Measurements from ENCODE around the gene ATP2B3.

Gene ATP2B3

DNA sequence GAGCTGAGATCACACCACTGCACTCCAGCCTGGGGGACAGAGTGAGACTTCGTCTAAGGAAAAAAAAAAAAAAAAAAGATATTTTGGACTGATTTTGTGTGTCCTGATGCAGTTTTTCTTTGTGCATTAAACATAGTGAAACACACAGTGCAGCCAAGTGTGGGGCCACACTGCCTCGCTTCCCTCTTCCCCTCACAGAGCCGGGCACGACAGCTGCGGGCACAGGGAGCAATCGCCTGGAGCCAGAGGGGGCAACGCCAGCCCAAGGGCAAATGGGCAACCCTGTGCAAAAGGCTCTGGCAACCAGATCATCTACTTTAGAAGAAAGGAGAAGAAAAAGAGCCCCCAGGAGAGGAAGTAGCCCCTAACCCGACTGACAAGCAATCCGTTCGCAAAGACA lies 95.0 kb downstream of the ATP2B3 start:
- TF ChIP-seq EZH2phosphoT487 (conservative IDR thresholded peaks at IDR 0.05; ENCODE audit: low read length): no peak
- TF ChIP-seq, protein P1, sequence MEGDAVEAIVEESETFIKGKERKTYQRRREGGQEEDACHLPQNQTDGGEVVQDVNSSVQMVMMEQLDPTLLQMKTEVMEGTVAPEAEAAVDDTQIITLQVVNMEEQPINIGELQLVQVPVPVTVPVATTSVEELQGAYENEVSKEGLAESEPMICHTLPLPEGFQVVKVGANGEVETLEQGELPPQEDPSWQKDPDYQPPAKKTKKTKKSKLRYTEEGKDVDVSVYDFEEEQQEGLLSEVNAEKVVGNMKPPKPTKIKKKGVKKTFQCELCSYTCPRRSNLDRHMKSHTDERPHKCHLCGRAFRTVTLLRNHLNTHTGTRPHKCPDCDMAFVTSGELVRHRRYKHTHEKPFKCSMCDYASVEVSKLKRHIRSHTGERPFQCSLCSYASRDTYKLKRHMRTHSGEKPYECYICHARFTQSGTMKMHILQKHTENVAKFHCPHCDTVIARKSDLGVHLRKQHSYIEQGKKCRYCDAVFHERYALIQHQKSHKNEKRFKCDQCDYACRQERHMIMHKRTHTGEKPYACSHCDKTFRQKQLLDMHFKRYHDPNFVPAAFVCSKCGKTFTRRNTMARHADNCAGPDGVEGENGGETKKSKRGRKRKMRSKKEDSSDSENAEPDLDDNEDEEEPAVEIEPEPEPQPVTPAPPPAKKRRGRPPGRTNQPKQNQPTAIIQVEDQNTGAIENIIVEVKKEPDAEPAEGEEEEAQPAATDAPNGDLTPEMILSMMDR (IDR thresholded peaks at IDR 0.05; ENCODE audit: insufficient read depth, low read length, poor library complexity, severe bottlenecking): no peak
- no peak overlapping the region for H3K4me3 ChIP-seq (ENCODE audit: insufficient read depth, low read length, poor library complexity, severe bottlenecking)
- H4K20me1 ChIP-seq (ENCODE audit: low read depth, low read length): no peaks in the 10 kb centered on the region
- H3K9me2 ChIP-seq (replicated peaks; ENCODE audit: insufficient read depth, low read length): no peaks in the 10 kb centered on the region
- H3K36me3 ChIP-seq (ENCODE audit: low read length): no peaks in the 10 kb centered on the region
- H3K27ac ChIP-seq (ENCODE audit: low read depth, low read length): no peak overlapping the region
- no peak overlapping the region for H2AFZ ChIP-seq (ENCODE audit: low read depth, low read length, severe bottlenecking)
- no peak overlapping the region for H3K9ac ChIP-seq (ENCODE audit: low read length)
- H3K9me3 ChIP-seq (ENCODE audit: insufficient read depth, low read length): no peaks in the 10 kb centered on the region
- no peaks in the 10 kb centered on the region for H3K27me3 ChIP-seq (ENCODE audit: low read length)
- no peaks in the 10 kb centered on the region for H3K79me2 ChIP-seq (ENCODE audit: insufficient read depth, low read length)
- no peak overlapping the region for H3K4me2 ChIP-seq (ENCODE audit: low read depth, low read length, poor library complexity, severe bottlenecking)
- no peaks in the 10 kb centered on the region for H3F3A ChIP-seq (ENCODE audit: insufficient read depth)

DNA sequence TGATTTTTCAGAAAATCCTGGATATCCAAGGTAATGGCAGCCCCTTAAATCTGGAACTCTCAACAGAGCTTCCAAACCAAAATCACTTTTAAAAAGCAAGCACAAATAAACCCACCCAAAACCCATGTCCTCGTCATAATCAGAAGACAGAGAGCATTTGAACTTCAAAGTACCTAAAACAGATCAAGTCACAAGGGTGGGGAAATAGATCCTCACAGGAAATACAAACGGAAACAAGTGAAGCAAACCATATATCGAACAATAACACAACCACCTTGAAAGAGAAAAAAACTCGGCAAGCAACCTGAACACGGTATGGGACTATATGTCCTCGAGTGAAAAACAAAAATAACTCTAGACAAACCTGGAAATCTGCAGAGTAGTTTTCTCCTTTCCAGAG lies 97.4 kb downstream of the ATP2B3 start:
- H4K20me1 ChIP-seq (ENCODE audit: low read depth, low read length): no peaks in the 10 kb centered on the region
- no peak overlapping the region for H3K27ac ChIP-seq (ENCODE audit: low read depth, low read length)
- H3K4me2 ChIP-seq (ENCODE audit: low read depth, low read length, poor library complexity, severe bottlenecking): no peak overlapping the region
- no peak overlapping the region for H3K4me3 ChIP-seq (ENCODE audit: insufficient read depth, low read length, poor library complexity, severe bottlenecking)
- H3K9me2 ChIP-seq (replicated peaks; ENCODE audit: insufficient read depth, low read length): no peaks in the 10 kb centered on the region
- no peaks in the 10 kb centered on the region for H3K79me2 ChIP-seq (ENCODE audit: insufficient read depth, low read length)
- no peaks in the 10 kb centered on the region for H3K27me3 ChIP-seq (ENCODE audit: low read length)
- no peak overlapping the region for H3K9ac ChIP-seq (ENCODE audit: low read length)
- H3K36me3 ChIP-seq (ENCODE audit: low read length): no peaks in the 10 kb centered on the region
- TF ChIP-seq, protein P1 (IDR thresholded peaks at IDR 0.05; ENCODE audit: insufficient read depth, low read length, poor library complexity, severe bottlenecking): no peak
- no peak for TF ChIP-seq EZH2phosphoT487 (conservative IDR thresholded peaks at IDR 0.05; ENCODE audit: low read length)
- no peak overlapping the region for H2AFZ ChIP-seq (ENCODE audit: low read depth, low read length, severe bottlenecking)
- H3F3A ChIP-seq (ENCODE audit: insufficient read depth): no peaks in the 10 kb centered on the region
- no peaks in the 10 kb centered on the region for H3K9me3 ChIP-seq (ENCODE audit: insufficient read depth, low read length)

DNA sequence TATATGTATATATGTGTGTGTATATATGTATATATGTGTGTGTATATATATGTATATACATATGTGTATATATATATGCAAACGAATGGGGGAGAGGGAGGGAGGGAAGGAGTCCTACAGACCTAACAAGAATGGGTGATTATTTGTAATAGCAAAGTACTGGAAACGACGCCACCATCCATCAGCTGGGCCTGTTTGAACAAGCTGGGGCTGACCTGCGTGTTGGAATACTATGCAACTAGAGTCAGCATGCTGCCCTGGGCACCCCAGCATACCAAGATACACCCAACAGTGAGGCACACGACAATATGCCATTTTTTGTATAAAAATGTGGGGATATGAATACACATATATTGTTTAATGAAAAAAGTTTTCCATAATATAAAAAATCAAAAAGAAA lies 103.1 kb downstream of the ATP2B3 start:
- no peaks in the 10 kb centered on the region for H3F3A ChIP-seq (ENCODE audit: insufficient read depth)
- H3K9ac ChIP-seq (ENCODE audit: low read length): no peak overlapping the region
- no peaks in the 10 kb centered on the region for H3K27me3 ChIP-seq (ENCODE audit: low read length)
- H3K9me3 ChIP-seq (ENCODE audit: insufficient read depth, low read length): no peaks in the 10 kb centered on the region
- H4K20me1 ChIP-seq (ENCODE audit: low read depth, low read length): no peaks in the 10 kb centered on the region
- no peaks in the 10 kb centered on the region for H3K79me2 ChIP-seq (ENCODE audit: insufficient read depth, low read length)
- H2AFZ ChIP-seq (ENCODE audit: low read depth, low read length, severe bottlenecking): no peak overlapping the region
- no peaks in the 10 kb centered on the region for H3K36me3 ChIP-seq (ENCODE audit: low read length)
- H3K9me2 ChIP-seq (replicated peaks; ENCODE audit: insufficient read depth, low read length): no peaks in the 10 kb centered on the region
- H3K27ac ChIP-seq (ENCODE audit: low read depth, low read length): no peak overlapping the region
- TF ChIP-seq, protein P1 (IDR thresholded peaks at IDR 0.05; ENCODE audit: insufficient read depth, low read length, poor library complexity, severe bottlenecking): no peak
- TF ChIP-seq EZH2phosphoT487 (conservative IDR thresholded peaks at IDR 0.05; ENCODE audit: low read length): no peak
- H3K4me3 ChIP-seq (ENCODE audit: insufficient read depth, low read length, poor library complexity, severe bottlenecking): no peak overlapping the region
- no peak overlapping the region for H3K4me2 ChIP-seq (ENCODE audit: low read depth, low read length, poor library complexity, severe bottlenecking)

All from SU-DHL-6 (cell line).